Stimulated activated naive CD4-positive, alpha-beta T cell treated with Interleukin-2 at 50 U/mL for 16 hours (primary cell): ENCODE measurements around the gene ZNF746.
"Not testable (repeated sequence)": the region's sequence is repeated elsewhere in the genome, so short reads cannot be mapped to it uniquely, and the experiment has no call there.

ENCODE experiments used
- DNase-seq: peaks from one replicate; lab custom pipeline; 2025; lab: John Stamatoyannopoulos, UW

ZNF746 gene

GRCh38 chr7:149459540-149460452 lies 37.8 kb downstream of the ZNF746 start:
- DNase-seq: no peak

GRCh38 chr7:149459201-149459539 lies 38.4 kb downstream of the ZNF746 start:
- DNase-seq: no peak

- DNase-seq: no peak
Observed at GRCh38 chr7:149458235-149458634, 39.4 kb downstream of the ZNF746 start.

- DNase-seq: no peak
Observed at GRCh38 chr7:149457766-149458165, 39.8 kb downstream of the ZNF746 start.

- no peak for DNase-seq
Observed at GRCh38 chr7:149456506-149457421, 40.8 kb downstream of the ZNF746 start.

GRCh38 chr7:149455175-149455950 lies 42.2 kb downstream of the ZNF746 start:
- DNase-seq: no peak

- no peak for DNase-seq
Observed at GRCh38 chr7:149454750-149455149, 42.9 kb downstream of the ZNF746 start.

GRCh38 chr7:149454006-149454405 lies 43.6 kb downstream of the ZNF746 start:
- DNase-seq: no peak

GRCh38 chr7:149450821-149451220 lies 46.8 kb downstream of the ZNF746 start:
- no peak for DNase-seq

GRCh38 chr7:149449897-149450296 lies 47.7 kb downstream of the ZNF746 start:
- DNase-seq: no peak

GRCh38 chr7:149448961-149449360 lies 48.6 kb downstream of the ZNF746 start:
- DNase-seq: no peak

GRCh38 chr7:149446026-149446425 lies 51.6 kb downstream of the ZNF746 start:
- DNase-seq: not testable (repeated sequence)

GRCh38 chr7:149444287-149444686 lies 53.3 kb downstream of the ZNF746 start:
- no peak for DNase-seq

- DNase-seq: no peak
Observed at GRCh38 chr7:149443523-149443922, 54.1 kb downstream of the ZNF746 start.

GRCh38 chr7:149442924-149443323 lies 54.7 kb downstream of the ZNF746 start:
- no peak for DNase-seq

GRCh38 chr7:149440222-149440621 lies 57.4 kb downstream of the ZNF746 start:
- DNase-seq: no peak

- no peak for DNase-seq
Observed at GRCh38 chr7:149436358-149436757, 61.3 kb downstream of the ZNF746 start.

- no peak for DNase-seq
Observed at GRCh38 chr7:149433124-149433523, 64.5 kb downstream of the ZNF746 start.

- DNase-seq: no peak
Observed at GRCh38 chr7:149432121-149432691, 65.4 kb downstream of the ZNF746 start.

- DNase-seq: no peak
Observed at GRCh38 chr7:149431486-149432120, 66.0 kb downstream of the ZNF746 start.

- no peak for DNase-seq
Observed at GRCh38 chr7:149430192-149430591, 67.4 kb downstream of the ZNF746 start.
